GM06990 (cell line): ENCODE data around the gene ZNF580.

Experiments used
- DNase-seq: peaks from one replicate; pipeline ENCODE4 v3.0.0-alpha.2; 2011; ENCODE audit not compliant: insufficient read length; ENCODE audit errors: extremely low read depth
- H3K27me3 ChIP-seq: replicated peaks from 2 replicates; pipeline ENCODE4 v1.6.0; 2011; ENCODE audit warnings: low read length; ENCODE audit not compliant: control insufficient read depth, insufficient read depth
- H3K36me3 ChIP-seq: 2 replicates; pipeline ENCODE4 v1.5.1; 2011; ENCODE audit warnings: low read length; ENCODE audit not compliant: control insufficient read depth, insufficient read depth
- H3K4me3 ChIP-seq: replicated peaks from 2 replicates; pipeline ENCODE4 v1.5.1; 2011; ENCODE audit warnings: low read depth, mild to moderate bottlenecking, control low read depth, low read length
- CTCF ChIP-seq: IDR thresholded peaks from 2 replicates; pipeline ENCODE4 v1.5.1; 2011; ENCODE audit warnings: low read length, control low read depth, mild to moderate bottlenecking, inconsistent platforms; ENCODE audit not compliant: insufficient read depth, poor library complexity, severe bottlenecking

ZNF580 gene

GRCh38 chr19:55660404-55660803 lies 19.6 kb downstream of the ZNF580 start:
- no peak overlapping the region for H3K4me3 ChIP-seq
- DNase-seq: no peak
- H3K27me3 ChIP-seq: no peaks in the 10 kb centered on the region
- TF ChIP-seq CTCF: no peak
- H3K36me3 ChIP-seq: peaks cover 50% of the 10 kb centered on the region

GRCh38 chr19:55660991-55661390 lies 20.2 kb downstream of the ZNF580 start:
- DNase-seq: no peak
- H3K36me3 ChIP-seq: peaks cover 53% of the 10 kb centered on the region
- no peaks in the 10 kb centered on the region for H3K27me3 ChIP-seq
- TF ChIP-seq CTCF: no peak
- H3K4me3 ChIP-seq: no peak overlapping the region

- Histone ChIP-seq H3K36me3 (peaks cover 61% of the 10 kb centered on the region), H3K4me3 (no peak overlapping the region), H3K27me3 (no peaks in the 10 kb centered on the region)
- TF ChIP-seq CTCF: no peak
- no peak for DNase-seq
Measured at GRCh38 chr19:55661826-55662225, 21.0 kb downstream of the ZNF580 start.

- TF ChIP-seq CTCF: no peak
- no peak for DNase-seq
- Histone ChIP-seq H3K4me3 (no peak overlapping the region), H3K36me3 (peaks cover 71% of the 10 kb centered on the region), H3K27me3 (no peaks in the 10 kb centered on the region)
Measured at GRCh38 chr19:55663846-55664536, 23.2 kb downstream of the ZNF580 start.

- no peak for TF ChIP-seq CTCF
- no peak for DNase-seq
- Histone ChIP-seq H3K36me3 (peaks cover 75% of the 10 kb centered on the region), H3K27me3 (no peaks in the 10 kb centered on the region), H3K4me3 (no peak overlapping the region)
Measured at GRCh38 chr19:55666343-55667005, 25.7 kb downstream of the ZNF580 start.
